Panc1 (cell line): ENCODE results near the gene IL19. TPM values are rescaled to one million over a fixed set of nuclear protein-coding genes. Genes with fewer than 3 reads are reported as not detected.

Experiments used
- ATAC-seq: fragments of 200-7000 bp; cut with Tn5 transposase; 2 replicates; pipeline ENCODE4 v1.9.1; 2020; ENCODE audit warnings: mild to moderate bottlenecking, moderate library complexity
- BruUV-seq: library from RNA; stranded (reverse); fragments of 400-500 nt; replicated peaks from 2 replicates; lab custom pipeline; 2021; lab: Mats Ljungman, UMichigan
- CTCF ChIA-PET: fragments of 300-600 bp; sonication (Branson Sonifier 250); formaldehyde crosslinking; loops from one replicate; lab custom pipeline; 2022; ENCODE audit warnings: antibody characterized with exemption; lab: Charles Lee
- POLR2A ChIA-PET: fragments of 300-600 bp; sonication (Branson Sonifier 250); formaldehyde crosslinking; loops from one replicate; lab custom pipeline; 2022; ENCODE audit warnings: antibody characterized with exemption; lab: Charles Lee
- DNase-seq: peaks from one replicate; pipeline ENCODE4 v3.0.0-alpha.2; 2010; ENCODE audit warnings: low read depth, low spot score
- H3K27ac ChIP-seq: 2 replicates; pipeline ENCODE4 v1.5.1; 2011; ENCODE audit warnings: mild to moderate bottlenecking, low read length, inconsistent platforms
- H3K27me3 ChIP-seq: fragments of 200-500 bp; sonication (Bioruptor generic); 2 replicates; pipeline ENCODE4 v1.6.0; 2014; ENCODE audit warnings: low read length, inconsistent platforms; ENCODE audit not compliant: control insufficient read depth, insufficient read depth
- H3K36me3 ChIP-seq: fragments of 200-500 bp; sonication (Bioruptor generic); 2 replicates; pipeline ENCODE4 v1.5.1; 2014; ENCODE audit warnings: inconsistent platforms, mild to moderate bottlenecking, low read length, moderate library complexity; ENCODE audit not compliant: control insufficient read depth, insufficient read depth
- H3K4me1 ChIP-seq: 2 replicates; pipeline ENCODE4 v1.5.1; 2011; ENCODE audit warnings: inconsistent platforms, mild to moderate bottlenecking, low read length, moderate library complexity; ENCODE audit not compliant: control insufficient read depth, insufficient read depth
- H3K4me3 ChIP-seq, 2 experiments: 2 replicates each; pipeline ENCODE4 v1.5.1; 2011 to 2012; ENCODE audit warnings: low read depth in 2 of 2, low read length in 2 of 2, mild to moderate bottlenecking in 2 of 2, inconsistent platforms in 1 of 2, moderate library complexity in 1 of 2
- H3K9me3 ChIP-seq: fragments of 200-500 bp; sonication (Bioruptor generic); 2 replicates; pipeline ENCODE4 v1.5.1; 2014; ENCODE audit warnings: low read depth, mild to moderate bottlenecking, inconsistent platforms, low read length, moderate library complexity; ENCODE audit not compliant: control insufficient read depth, insufficient read depth
- POLR2AphosphoS5 ChIP-seq: IDR thresholded peaks from 2 replicates; pipeline ENCODE4 v1.6.1; 2012; ENCODE audit warnings: mild to moderate bottlenecking, low read depth, low read length, moderate library complexity
- SIN3A ChIP-seq: IDR thresholded peaks from 2 replicates; pipeline ENCODE4 v1.6.1; 2012; ENCODE audit warnings: low read depth, mild to moderate bottlenecking, low read length, moderate library complexity, borderline replicate concordance; ENCODE audit not compliant: insufficient read depth
- TCF7L2 ChIP-seq: IDR thresholded peaks from 2 replicates; pipeline ENCODE4 v1.6.1; 2011; ENCODE audit warnings: mild to moderate bottlenecking, low read depth, low read length, inconsistent platforms
- in situ Hi-C: cut with HindIII; loops from 2 replicates; pipeline ENCODE4 v1.10.0; 2016; ENCODE audit warnings: low sequenced_read_pairs, low pct_unique_long_range_greater_than_20kb
- intact Hi-C: fragments of 100-400 bp; cut with micrococcal nuclease; formaldehyde crosslinking; loops from one replicate; pipeline ENCODE4 v1.10.0; 2022; ENCODE audit not compliant: unreplicated experiment
- total RNA-seq: library from RNA; stranded (reverse); gene quantifications from one replicate; pipeline ENCODE4 v1.2.1, GENCODE V29; 2021; ENCODE audit not compliant: unreplicated experiment
- TF ChIP-seq, protein P1 (sequence below), 2 experiments: IDR thresholded peaks; 2 replicates each; pipeline ENCODE4 v1.6.1; 2011 to 2012; ENCODE audit warnings: low read depth in 2 of 2, control low read depth in 1 of 2, low read length in 1 of 2, mild to moderate bottlenecking in 1 of 2, moderate library complexity in 1 of 2; ENCODE audit not compliant: insufficient read depth in 1 of 2
- TF ChIP-seq, protein P2 (sequence below): fragments of 450-650 bp; IDR thresholded peaks from 2 replicates; pipeline ENCODE4 v1.5.1; 2017; ENCODE audit warnings: mild to moderate bottlenecking

The IL19 gene
- total RNA-seq, 1 experiment from 2014 or later: not detected

DNA sequence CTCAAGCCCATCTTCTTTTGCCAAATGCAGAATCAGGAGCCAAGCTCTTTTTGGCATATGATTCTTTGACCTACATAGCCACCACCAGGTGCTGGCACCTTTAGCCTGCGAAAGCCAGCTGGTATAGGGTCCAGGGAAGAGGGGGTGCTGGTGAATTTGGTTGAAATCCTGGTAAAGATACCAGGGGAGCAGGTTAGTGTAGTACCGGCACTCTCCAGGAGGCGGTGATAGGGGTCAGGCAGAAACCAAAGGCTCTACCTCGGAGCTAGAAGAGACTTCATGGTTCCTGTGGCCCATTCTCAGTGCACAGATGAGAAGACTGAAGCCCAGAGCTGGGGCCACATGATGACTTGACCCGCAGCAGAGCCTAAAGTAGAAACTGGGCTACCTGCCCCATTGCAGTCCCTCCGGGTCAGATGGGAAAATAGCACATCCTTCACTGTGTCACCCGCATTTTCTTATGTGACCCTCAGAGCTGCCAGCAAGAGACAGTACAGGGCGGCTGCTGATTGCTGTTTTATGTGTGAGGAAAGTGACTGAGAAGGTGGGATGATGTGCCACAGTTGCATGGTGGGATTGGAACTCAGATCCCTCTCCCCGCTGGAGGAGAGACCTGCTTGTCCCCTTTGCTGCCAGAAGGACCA is 36.0 kb upstream of the IL19 start:
- in situ Hi-C loops: no loop called here
- intact Hi-C loops: loop anchor here (10.0 kb wide), 1 partner anchor 250 kb away; no protein-coding TSS in a partner anchor

DNA sequence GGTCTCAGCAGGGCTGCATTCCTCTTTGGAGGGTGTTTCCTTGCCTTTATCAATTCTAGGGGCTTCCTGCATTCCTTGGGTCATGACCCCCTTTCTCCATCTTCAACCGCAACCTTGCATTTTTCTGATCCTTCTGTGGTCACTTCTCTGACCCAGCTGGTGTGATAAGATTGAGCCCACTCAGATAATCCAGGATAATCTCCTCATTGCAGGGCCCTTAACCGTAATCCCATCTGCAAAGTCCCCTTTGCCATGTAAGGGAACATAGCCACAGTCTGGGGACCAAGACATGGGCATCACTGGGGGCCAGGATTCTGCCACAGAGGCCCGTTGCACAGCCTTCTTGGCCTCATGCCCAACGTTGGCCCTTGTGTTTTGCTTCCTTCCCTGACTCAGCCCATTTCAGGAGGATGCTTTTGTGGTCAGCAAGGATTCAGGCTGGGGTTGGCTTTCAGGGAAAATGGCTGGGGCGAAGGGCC is 35.0 kb upstream of the IL19 start:
- H3K4me1 ChIP-seq: no peaks in the 10 kb centered on the region
- CTCF ChIA-PET: interaction anchor here (0.6 to 2.3 kb wide), 3 partner anchors 8 to 177 kb away, joined by 4 to 8 read pairs (median 8); no protein-coding TSS in a partner anchor
- H3K9me3 ChIP-seq: no peaks in the 10 kb centered on the region
- BruUV-seq: no TSS peak
- no peaks in the 10 kb centered on the region for H3K36me3 ChIP-seq
- no peak overlapping the region for H3K27ac ChIP-seq
- in situ Hi-C loops: no loop called here
- intact Hi-C loops: loop anchor here (10.0 kb wide), 1 partner anchor 249 kb away; no protein-coding TSS in a partner anchor
- no peaks in the 10 kb centered on the region for H3K27me3 ChIP-seq
- H3K4me3 ChIP-seq: no peak overlapping the region
- no peak for DNase-seq
- ATAC-seq: no peak
- POLR2A ChIA-PET: no interaction called here
- TF ChIP-seq, protein P1, sequence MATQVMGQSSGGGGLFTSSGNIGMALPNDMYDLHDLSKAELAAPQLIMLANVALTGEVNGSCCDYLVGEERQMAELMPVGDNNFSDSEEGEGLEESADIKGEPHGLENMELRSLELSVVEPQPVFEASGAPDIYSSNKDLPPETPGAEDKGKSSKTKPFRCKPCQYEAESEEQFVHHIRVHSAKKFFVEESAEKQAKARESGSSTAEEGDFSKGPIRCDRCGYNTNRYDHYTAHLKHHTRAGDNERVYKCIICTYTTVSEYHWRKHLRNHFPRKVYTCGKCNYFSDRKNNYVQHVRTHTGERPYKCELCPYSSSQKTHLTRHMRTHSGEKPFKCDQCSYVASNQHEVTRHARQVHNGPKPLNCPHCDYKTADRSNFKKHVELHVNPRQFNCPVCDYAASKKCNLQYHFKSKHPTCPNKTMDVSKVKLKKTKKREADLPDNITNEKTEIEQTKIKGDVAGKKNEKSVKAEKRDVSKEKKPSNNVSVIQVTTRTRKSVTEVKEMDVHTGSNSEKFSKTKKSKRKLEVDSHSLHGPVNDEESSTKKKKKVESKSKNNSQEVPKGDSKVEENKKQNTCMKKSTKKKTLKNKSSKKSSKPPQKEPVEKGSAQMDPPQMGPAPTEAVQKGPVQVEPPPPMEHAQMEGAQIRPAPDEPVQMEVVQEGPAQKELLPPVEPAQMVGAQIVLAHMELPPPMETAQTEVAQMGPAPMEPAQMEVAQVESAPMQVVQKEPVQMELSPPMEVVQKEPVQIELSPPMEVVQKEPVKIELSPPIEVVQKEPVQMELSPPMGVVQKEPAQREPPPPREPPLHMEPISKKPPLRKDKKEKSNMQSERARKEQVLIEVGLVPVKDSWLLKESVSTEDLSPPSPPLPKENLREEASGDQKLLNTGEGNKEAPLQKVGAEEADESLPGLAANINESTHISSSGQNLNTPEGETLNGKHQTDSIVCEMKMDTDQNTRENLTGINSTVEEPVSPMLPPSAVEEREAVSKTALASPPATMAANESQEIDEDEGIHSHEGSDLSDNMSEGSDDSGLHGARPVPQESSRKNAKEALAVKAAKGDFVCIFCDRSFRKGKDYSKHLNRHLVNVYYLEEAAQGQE (IDR thresholded peaks at IDR 0.05; ENCODE audit: insufficient read depth in 1 of 2, low read depth in 2 of 2, low read length in 1 of 2): no peak
- TF ChIP-seq TCF7L2 (no peak), SIN3A (no peak), POLR2AphosphoS5 (no peak)
- TF ChIP-seq, protein P2, sequence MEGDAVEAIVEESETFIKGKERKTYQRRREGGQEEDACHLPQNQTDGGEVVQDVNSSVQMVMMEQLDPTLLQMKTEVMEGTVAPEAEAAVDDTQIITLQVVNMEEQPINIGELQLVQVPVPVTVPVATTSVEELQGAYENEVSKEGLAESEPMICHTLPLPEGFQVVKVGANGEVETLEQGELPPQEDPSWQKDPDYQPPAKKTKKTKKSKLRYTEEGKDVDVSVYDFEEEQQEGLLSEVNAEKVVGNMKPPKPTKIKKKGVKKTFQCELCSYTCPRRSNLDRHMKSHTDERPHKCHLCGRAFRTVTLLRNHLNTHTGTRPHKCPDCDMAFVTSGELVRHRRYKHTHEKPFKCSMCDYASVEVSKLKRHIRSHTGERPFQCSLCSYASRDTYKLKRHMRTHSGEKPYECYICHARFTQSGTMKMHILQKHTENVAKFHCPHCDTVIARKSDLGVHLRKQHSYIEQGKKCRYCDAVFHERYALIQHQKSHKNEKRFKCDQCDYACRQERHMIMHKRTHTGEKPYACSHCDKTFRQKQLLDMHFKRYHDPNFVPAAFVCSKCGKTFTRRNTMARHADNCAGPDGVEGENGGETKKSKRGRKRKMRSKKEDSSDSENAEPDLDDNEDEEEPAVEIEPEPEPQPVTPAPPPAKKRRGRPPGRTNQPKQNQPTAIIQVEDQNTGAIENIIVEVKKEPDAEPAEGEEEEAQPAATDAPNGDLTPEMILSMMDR: no peak

More for the DNA sequence above, 36.0 kb upstream of the IL19 start:
- BruUV-seq: no TSS peak
- DNase-seq (peak; percentile 39), ATAC-seq (peak; percentile 74)
- ChIA-PET POLR2A (no interaction called here), CTCF (interaction anchor here (0.5 to 2.3 kb wide), 6 partner anchors 71 to 247 kb away, joined by 3 to 8 read pairs (median 4); partner anchors contain the start of gene DYRK3)
- Histone ChIP-seq H3K4me3 (no peak overlapping the region), H3K4me1 (no peaks in the 10 kb centered on the region), H3K9me3 (no peaks in the 10 kb centered on the region), H3K27me3 (no peaks in the 10 kb centered on the region), H3K27ac (no peak overlapping the region), H3K36me3 (no peaks in the 10 kb centered on the region)
- TF ChIP-seq TCF7L2 (no peak), POLR2AphosphoS5 (no peak), SIN3A (no peak)
- TF ChIP-seq, protein P1 (IDR thresholded peaks at IDR 0.05; ENCODE audit: insufficient read depth in 1 of 2, low read depth in 2 of 2, low read length in 1 of 2): no peak
- TF ChIP-seq, protein P2: peak; percentile 86
